CD4-positive, alpha-beta T cell treated with Interleukin-6 at 100 ng/mL for 8 hours (primary cell): ENCODE results near the gene CRELD1.
"Not testable (repeated sequence)": the region's sequence is repeated elsewhere in the genome, so short reads cannot be mapped to it uniquely, and the experiment has no call there.

Experiments
- DNase-seq: peaks from one replicate; pipeline ENCODE4 v3.0.0-alpha.2; 2020; ENCODE audit warnings: mixed read lengths, low spot score

The CRELD1 gene

DNA sequence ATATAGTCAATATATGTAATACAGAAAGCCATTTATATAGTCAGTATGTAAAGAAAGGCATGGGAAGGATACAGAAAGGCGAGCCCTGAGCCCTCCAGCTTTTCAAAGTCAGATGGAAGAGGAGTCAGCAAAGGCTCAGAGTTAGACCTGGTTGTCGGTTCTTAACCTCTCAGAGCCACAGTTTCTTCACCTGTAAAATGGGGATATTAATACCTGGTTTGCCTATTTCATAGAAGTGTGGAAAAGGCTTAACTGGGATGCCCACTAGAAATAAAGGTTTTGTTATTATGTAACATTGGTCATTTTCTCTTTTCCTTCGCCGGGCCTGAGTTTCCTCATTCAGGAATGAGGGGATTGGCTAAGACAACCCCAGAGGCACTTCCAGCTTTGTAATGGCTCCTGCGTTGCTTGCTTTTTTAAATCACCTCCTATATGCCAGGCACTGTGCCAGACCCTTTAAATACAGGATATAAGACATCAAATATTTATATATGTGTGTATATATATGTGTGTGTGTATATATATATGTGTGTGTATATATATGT is 2.4 kb downstream of the CRELD1 start:
- no peak for DNase-seq

- DNase-seq = no peak
These were observed 4.0 kb downstream of the CRELD1 start for GRCh38 chr3:9937486-9938238.

DNA sequence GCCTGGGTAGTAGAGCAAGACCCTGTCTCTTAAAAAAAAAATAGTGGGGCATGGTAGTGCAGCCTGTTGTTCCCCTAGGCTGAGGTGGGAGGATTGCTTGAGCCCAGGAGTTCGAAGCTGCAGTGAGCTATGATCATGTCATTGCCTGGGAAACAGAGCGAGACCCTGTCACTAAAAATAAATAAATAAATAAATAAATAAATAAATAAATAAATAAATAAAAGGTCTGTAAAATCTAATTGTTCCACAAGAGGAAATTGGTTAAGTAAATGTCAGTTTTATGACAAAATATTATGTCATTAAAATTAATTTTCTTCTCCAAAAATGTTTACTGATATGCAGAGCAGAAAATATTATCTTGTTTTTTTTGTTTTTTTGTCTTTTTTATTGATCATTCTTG is 5.3 kb downstream of the CRELD1 start:
- DNase-seq = no peak

GRCh38 chr3:9939906-9940305 is 6.3 kb downstream of the CRELD1 start:
- not testable (repeated sequence) for DNase-seq

DNA sequence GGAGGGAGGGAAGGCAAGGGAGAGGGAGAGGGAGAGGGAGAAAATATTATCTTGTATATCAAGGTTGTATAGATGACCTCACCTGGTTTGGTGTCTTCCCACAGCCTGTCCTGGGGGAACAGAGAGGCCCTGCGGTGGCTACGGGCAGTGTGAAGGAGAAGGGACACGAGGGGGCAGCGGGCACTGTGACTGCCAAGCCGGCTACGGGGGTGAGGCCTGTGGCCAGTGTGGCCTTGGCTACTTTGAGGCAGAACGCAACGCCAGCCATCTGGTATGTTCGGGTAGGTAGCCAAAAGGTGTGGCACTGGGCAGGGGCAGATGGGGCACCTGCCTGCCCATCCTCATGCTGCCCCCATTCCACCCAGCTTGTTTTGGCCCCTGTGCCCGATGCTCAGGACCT is 7.1 kb downstream of the CRELD1 start:
- no peak for DNase-seq

DNA sequence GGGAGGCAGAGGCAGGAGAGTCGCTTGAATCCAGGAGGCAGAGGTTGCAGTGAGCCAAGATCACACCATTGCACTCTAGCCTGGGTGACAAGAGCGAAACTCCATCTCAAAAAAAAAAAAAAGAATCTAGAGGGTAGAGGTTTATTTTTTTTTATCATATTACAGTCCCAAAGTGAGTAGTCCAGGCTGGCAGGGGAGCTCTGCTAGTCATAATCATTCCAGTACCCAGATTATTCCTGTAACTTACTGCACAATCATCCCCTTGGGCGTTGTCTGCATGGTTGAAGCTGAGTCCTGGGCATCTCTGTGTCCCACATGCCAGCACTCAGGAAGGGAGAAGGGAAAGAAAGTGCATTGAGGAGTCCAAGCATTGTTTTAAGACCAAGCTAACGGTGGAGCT is 8.5 kb downstream of the CRELD1 start:
- DNase-seq = no peak

GRCh38 chr3:9942934-9943690 is 9.5 kb downstream of the CRELD1 start:
- no peak for DNase-seq

DNA sequence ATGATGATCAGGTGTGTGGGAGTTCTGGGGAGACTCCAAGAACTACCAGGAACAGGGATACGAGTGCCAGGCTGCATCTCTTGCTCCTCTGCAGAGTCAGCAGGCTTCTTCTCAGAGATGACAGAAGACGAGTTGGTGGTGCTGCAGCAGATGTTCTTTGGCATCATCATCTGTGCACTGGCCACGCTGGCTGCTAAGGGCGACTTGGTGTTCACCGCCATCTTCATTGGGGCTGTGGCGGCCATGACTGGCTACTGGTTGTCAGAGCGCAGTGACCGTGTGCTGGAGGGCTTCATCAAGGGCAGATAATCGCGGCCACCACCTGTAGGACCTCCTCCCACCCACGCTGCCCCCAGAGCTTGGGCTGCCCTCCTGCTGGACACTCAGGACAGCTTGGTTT is 10.6 kb downstream of the CRELD1 start:
- DNase-seq = no peak

GRCh38 chr3:9945358-9945757 is 11.7 kb downstream of the CRELD1 start:
- DNase-seq = no peak

DNA sequence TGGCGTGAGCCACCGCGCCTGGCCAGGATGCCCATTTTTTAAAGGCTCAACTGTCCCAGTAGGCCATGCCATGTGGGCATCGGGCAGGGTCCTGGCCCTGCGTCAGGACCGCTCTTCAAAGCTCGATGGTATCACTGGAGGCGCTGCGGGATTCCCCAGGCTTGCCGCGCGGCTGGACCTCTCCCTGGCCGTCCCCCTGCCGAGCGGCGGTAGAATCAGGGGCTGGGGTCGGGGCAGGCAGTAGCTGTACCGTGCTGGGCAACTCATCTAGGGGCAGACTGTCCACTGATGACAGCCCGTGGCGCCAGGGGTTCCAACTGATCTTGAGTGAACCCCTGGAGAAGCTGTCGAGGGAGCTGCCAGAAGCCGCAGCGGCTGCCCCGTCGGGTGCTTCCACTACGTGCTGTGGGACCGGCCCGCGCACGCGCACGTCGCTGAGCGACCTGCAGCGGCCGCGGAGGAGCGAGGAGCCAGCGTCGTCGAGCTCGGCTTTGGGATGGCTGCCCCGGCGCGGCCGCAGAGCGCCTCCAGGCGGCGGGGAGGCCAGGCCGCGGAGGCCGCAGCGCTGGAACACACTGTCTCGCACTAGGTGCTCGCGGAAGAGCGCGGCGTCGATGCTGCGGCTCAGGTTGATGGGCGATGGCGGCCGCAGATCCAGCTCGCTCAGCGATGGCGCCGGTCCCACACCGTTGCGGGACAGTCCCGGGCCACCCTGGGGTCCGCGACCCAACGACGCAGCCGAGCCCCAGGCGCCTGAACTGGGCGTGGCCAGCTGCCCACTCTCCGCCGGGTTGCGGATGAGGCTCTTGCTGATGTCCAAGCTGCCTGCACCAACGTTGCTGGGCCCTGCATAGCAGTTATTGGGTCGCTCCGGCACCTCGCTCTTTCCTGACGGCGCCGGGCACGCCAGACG is 12.7 kb downstream of the CRELD1 start:
- DNase-seq = peak; percentile 78

DNA sequence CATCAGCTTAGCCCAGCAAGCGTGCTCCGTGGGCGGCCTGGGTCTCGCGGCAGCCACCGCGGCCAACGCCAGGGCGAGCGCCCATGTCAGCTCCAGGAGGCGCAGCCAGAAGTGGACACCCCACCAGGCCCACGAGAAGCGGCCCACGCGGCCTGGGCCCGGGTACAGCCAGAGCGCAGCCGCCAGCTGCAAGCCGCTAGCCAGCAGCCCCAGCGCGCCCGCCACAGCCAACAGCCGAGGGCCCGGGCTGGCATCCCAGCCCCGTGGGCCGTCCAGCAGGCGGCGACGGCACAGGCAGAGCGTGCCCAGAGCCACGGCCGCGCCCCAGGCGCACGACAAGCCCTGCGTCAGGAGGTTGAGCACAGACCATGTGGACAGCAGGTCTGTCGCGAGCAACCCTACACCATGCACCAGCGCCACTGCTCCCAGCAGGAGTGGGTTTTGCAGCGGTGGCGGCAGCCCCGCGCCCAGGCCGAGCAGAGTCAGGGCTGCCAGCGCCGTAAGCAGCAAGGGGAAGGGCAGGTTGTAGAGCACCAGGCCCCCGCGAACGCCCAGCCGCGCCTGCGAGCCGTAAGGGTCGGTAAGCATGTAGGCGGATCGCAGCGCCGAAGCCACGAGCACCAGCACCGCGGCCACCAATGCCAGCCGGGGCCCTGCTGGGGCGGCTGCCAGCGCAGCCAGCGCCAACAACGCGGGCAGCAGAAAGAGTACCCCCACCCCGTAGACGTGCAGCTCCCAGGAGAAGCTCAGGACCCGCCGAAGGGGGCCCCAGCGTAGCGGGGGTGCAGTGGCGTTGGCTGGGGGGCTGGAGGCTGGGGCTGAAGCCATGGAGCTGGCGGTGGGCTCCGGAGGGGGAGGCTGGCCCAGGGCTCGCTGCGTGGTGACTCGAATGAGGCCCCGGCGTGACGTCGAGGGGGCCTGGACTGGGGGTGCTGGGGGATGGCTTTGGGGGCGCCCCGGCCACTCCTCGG is 13.7 kb downstream of the CRELD1 start:
- DNase-seq = no peak

DNA sequence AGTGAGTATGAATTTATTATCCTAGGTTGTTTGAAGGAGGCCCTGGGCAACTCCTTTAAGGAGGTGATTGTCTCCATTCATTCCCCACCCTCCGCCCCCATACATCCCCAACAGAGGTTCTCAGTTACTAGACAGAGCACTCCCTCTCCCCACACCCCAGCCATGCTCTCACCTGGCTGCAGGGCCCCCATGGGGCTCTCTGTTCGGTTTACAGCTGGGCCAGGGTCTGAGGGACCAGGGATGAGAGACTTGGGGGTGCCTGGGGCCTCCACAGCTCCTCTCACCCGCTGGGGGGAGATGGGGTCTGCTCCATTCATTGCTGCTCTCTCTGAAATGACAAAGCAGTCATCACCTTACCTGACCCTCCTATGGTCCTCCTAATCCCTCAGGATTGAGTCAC is 15.0 kb downstream of the CRELD1 start:
- no peak for DNase-seq

GRCh38 chr3:9949115-9949514 is 15.5 kb downstream of the CRELD1 start:
- DNase-seq = no peak

DNA sequence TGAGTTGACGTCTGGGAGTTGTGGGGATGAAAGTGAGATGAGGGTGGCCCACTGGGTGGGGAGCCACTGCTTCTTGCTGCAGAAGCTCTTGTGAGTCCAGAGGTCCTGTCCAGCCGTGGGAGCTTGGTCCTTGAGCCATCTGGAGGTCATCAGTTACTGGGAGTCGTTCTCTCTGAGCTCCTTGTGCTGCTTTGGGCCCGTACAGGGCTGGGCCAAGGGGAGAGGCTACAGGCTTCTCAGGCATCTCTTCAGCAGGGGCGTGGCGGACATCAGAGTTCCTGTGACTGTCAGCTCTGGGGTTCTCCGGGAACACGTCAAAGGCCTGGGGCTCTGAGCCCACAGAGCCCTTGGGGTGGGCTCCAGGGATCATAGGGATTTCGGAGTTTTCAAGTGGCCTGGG is 16.0 kb downstream of the CRELD1 start:
- no peak for DNase-seq

GRCh38 chr3:9951126-9951525 is 17.5 kb downstream of the CRELD1 start:
- DNase-seq = no peak

DNA sequence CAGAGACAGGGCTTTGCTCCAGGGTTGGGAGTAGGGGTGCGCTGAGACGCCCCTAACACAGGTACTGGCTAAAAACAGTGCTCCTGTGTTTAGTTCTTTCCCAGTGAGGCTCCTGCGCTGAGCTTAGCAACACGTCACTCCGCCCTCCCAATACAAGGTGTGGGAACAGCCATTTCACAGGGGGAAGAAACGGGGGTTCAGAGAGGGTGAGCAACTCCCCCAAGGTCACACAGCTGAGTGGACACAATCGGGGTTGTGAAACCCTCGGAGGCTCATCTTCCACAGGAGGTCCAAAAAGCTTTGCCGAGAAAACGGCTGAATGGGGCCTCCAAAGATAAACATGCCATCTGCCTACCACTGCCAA is 17.9 kb downstream of the CRELD1 start:
- no peak for DNase-seq

DNA sequence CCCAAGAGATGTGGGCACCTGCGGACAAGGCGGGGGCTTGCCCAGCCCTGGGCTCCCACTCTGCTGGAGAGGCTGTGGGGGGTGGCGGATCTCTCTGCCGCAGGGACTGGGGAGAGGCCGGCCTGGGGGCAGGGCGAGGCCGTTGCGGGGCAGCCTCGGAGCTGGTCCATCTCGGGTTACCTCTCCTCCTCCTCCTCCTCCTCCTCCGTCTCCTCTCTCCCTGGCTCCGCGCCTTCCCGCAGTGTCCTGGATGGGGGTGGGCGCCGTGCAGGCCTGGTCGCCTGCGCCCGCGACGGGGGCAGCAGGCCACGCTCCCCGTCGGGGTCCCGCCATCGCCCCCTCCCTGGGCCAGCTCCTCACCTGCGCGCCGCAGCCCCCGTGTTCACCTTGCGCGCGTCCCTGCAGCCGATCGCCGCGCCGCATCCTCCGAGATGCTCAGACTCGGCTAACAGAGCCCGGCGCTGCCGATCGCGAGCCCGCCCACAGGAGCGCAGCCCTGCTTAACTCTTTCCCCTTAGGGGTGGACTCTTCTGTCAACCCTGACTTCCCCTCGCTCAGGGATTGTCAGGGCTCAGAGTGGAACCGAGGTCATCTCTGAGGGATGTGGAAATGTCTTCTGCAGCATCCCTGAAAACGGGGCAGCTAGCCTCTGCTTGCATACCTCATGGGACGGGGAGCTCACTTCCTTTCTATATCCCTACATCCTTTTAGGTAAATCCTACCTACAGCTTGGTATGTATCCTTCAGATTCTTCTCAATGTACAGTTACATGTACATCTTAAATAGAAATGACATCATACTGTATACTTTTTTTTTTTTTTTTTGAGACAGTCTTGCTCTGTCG is 18.6 kb downstream of the CRELD1 start, which contains the start of gene PRRT3:
PRRT3 (minus strand) TSS at position 447 of the 844 bp plus-strand sequence. CDS start 2,293 bp downstream, outside the sequence.
- DNase-seq = peak; percentile 44

GRCh38 chr3:9955067-9955502 is 21.5 kb downstream of the CRELD1 start:
- DNase-seq = no peak

DNA sequence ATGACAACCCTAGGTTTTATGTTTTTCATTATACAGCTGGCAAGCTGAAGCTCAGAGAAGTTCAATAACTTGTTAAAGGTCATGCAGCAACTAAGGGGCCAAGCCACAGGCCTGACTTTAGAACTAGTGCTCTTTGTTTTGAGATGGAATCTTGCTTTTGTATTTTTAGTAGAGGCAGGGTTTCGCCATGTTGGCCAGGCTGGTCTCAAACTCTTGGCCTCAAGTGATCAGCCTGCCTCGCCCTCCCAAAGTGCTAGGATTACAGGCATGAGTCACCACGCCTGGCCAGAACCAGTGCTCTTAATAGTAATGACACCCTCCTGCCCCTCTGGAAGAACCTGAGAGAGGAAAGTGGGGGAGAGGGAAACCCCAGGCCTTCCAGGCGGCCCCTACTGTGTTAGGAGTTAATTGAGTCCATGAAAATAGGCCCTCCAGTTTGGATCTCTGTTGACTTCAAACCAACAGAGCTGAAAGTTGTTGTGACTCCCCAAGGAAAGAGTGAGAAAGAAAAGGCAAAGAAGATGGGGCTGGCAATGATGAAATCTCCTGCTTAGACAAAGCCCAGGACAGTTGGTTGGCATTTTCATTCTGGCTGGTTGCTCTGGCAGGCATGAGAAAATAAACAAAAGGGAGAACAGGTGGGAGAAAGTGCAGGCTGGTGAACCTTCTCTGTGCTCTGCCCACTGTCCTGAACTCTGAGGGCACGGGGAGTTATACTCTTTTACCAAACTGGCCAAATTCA is 22.1 kb downstream of the CRELD1 start:
- DNase-seq = no peak
